Measurements from ENCODE around the gene SRGAP2.
"Not testable (repeated sequence)": the region's sequence is repeated elsewhere in the genome, so short reads cannot be mapped to it uniquely, and the experiment has no call there.

GRCh38 chr1:206204159-206204511 is 794 bp downstream of the SRGAP2 start:
- TF ChIP-seq, protein P1, sequence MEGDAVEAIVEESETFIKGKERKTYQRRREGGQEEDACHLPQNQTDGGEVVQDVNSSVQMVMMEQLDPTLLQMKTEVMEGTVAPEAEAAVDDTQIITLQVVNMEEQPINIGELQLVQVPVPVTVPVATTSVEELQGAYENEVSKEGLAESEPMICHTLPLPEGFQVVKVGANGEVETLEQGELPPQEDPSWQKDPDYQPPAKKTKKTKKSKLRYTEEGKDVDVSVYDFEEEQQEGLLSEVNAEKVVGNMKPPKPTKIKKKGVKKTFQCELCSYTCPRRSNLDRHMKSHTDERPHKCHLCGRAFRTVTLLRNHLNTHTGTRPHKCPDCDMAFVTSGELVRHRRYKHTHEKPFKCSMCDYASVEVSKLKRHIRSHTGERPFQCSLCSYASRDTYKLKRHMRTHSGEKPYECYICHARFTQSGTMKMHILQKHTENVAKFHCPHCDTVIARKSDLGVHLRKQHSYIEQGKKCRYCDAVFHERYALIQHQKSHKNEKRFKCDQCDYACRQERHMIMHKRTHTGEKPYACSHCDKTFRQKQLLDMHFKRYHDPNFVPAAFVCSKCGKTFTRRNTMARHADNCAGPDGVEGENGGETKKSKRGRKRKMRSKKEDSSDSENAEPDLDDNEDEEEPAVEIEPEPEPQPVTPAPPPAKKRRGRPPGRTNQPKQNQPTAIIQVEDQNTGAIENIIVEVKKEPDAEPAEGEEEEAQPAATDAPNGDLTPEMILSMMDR (IDR thresholded peaks at IDR 0.05): not testable (repeated sequence)
- TF ChIP-seq POLR2A (IDR thresholded peaks at IDR 0.05): not testable (repeated sequence)
